ENCODE measurements around the gene TRAK2. TPM values are rescaled to one million over a fixed set of nuclear protein-coding genes. Genes with fewer than 3 reads are reported as not detected.
"Not testable (repeated sequence)": the region's sequence is repeated elsewhere in the genome, so short reads cannot be mapped to it uniquely, and the experiment has no call there.

TRAK2 gene
- total RNA-seq, 1 experiment from 2014 or later, result 30.1 TPM

DNA sequence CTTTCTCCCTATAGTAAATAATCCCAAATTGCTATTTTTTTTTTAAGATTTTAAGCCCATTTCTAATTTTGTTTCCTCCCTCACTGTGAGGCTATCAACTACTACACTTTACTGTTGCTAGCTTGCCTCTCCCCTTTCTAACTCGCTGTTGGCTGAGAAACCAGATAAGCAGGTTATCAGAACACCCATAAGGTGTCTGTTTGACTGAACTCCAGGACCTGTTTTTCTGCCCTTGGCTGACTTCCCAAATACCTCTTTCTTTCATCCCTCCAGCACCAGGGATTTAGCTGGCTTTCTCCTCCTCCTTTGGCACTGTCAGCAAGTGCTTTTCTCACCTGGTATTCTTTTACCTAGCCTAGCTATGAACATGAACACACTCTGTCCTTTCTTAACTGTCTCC is 11.1 kb downstream of the TRAK2 start:
- H3K27me3 ChIP-seq (replicated peaks; ENCODE audit: insufficient read depth, low read depth, low read length, poor library complexity), result no peaks in the 10 kb centered on the region
- TF ChIP-seq, protein P1, sequence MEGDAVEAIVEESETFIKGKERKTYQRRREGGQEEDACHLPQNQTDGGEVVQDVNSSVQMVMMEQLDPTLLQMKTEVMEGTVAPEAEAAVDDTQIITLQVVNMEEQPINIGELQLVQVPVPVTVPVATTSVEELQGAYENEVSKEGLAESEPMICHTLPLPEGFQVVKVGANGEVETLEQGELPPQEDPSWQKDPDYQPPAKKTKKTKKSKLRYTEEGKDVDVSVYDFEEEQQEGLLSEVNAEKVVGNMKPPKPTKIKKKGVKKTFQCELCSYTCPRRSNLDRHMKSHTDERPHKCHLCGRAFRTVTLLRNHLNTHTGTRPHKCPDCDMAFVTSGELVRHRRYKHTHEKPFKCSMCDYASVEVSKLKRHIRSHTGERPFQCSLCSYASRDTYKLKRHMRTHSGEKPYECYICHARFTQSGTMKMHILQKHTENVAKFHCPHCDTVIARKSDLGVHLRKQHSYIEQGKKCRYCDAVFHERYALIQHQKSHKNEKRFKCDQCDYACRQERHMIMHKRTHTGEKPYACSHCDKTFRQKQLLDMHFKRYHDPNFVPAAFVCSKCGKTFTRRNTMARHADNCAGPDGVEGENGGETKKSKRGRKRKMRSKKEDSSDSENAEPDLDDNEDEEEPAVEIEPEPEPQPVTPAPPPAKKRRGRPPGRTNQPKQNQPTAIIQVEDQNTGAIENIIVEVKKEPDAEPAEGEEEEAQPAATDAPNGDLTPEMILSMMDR (conservative IDR thresholded peaks at IDR 0.05; ENCODE audit: low read depth, low read length), result no peak
- TF ChIP-seq EZH2 (IDR thresholded peaks at IDR 0.05; ENCODE audit: borderline replicate concordance, low read depth, low read length, poor library complexity, severe bottlenecking), result no peak
- no peak for DNase-seq (ENCODE audit: low spot score)
- POLR2A ChIA-PET (ENCODE audit: low non-redundant PET), result interaction anchor here (0.7 kb wide), 1 partner anchor 11 kb away, joined by 5 read pairs; the partner anchor contains the start of genes STRADB and TRAK2
- peaks cover 30% of the 10 kb centered on the region for H3K4me1 ChIP-seq (ENCODE audit: insufficient read depth, low read length, poor library complexity, severe bottlenecking)
- H3K9me3 ChIP-seq (ENCODE audit: low read depth, low read length, poor library complexity, severe bottlenecking), result no peaks in the 10 kb centered on the region
- no peaks in the 10 kb centered on the region for H3K36me3 ChIP-seq (ENCODE audit: insufficient read depth, low read length, poor library complexity, severe bottlenecking)
- no peak overlapping the region for H3K4me3 ChIP-seq (ENCODE audit: low read depth, low read length, poor library complexity, severe bottlenecking)
- H3K27ac ChIP-seq (ENCODE audit: low read depth, low read length, poor library complexity, severe bottlenecking), result no peak overlapping the region
- BruUV-seq (replicated peaks), result no TSS peak
- CTCF ChIA-PET, result interaction anchor here (0.6 kb wide), 1 partner anchor 371 kb away, joined by 3 read pairs; no protein-coding TSS in a partner anchor
- intact Hi-C loops (cut with micrococcal nuclease; ENCODE audit: unreplicated experiment), result no loop called here

DNA sequence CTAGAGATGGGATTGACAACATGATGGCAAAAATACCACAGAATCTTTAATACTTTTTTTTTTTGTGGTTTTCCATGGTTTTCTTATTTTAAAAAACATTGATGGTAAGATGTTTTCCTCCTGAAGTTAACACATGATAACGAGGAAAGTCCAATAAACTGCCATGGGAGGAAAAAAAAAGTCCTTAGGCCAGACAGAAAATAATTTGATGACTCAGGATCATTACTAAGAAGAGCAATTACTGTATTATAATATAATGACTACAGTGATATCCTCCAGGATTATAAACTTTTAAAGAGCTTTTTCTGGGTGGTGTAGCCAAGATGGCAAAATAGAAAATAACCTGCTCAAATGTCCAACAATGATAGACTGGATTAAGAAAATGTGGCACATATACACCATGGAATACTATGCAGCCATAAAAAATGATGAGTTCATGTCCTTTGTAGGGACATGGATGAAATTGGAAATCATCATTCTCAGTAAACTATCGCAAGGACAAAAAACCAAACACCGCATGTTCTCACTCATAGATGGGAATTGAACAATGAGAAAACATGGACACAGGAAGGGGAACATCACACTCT is 11.8 kb downstream of the TRAK2 start:
- peaks cover 28% of the 10 kb centered on the region for H3K4me1 ChIP-seq (ENCODE audit: insufficient read depth, low read length, poor library complexity, severe bottlenecking)
- BruUV-seq (replicated peaks); DNase-seq (ENCODE audit: low spot score); H3K27me3 ChIP-seq (replicated peaks; ENCODE audit: insufficient read depth, low read depth, low read length, poor library complexity); H3K4me3 ChIP-seq (ENCODE audit: low read depth, low read length, poor library complexity, severe bottlenecking); H3K9me3 ChIP-seq (ENCODE audit: low read depth, low read length, poor library complexity, severe bottlenecking); H3K36me3 ChIP-seq (ENCODE audit: insufficient read depth, low read length, poor library complexity, severe bottlenecking); intact Hi-C loops (cut with micrococcal nuclease; ENCODE audit: unreplicated experiment); H3K27ac ChIP-seq (ENCODE audit: low read depth, low read length, poor library complexity, severe bottlenecking): not testable (repeated sequence)
- ChIA-PET CTCF (interaction anchor here (0.6 kb wide), 1 partner anchor 370 kb away, joined by 3 read pairs; no protein-coding TSS in a partner anchor), POLR2A (ENCODE audit: low non-redundant PET) (interaction anchor here (0.5 kb wide), 1 partner anchor 12 kb away, joined by 3 read pairs; the partner anchor contains the start of gene STRADB)

DNA sequence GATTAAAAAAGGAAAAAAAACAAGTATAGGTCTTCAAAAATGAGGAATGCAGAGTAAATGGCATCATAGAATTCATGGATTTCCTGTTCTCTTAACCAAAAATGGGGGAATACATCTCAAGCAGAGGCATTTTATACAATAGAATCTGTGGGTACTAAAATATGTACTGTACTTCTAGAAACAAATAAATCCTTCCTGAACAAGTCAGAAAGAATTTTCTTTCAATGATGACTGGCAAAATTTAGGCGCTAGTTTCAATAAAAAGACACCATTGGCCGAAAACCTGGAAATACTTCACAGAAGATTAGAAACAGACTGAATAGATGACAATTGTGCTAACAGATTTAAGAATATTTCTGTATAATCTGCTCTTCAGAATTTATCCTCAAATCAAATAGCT is 15.1 kb downstream of the TRAK2 start:
- BruUV-seq (replicated peaks), result no TSS peak
- ChIA-PET CTCF (no interaction called here), POLR2A (ENCODE audit: low non-redundant PET) (no interaction called here)

More for the DNA sequence above, 15.1 kb downstream of the TRAK2 start:
- no peak for DNase-seq (ENCODE audit: low spot score)
- Histone ChIP-seq H3K27ac (ENCODE audit: low read depth, low read length, poor library complexity, severe bottlenecking) (no peak overlapping the region), H3K27me3 (replicated peaks; ENCODE audit: insufficient read depth, low read depth, low read length, poor library complexity) (no peaks in the 10 kb centered on the region), H3K9me3 (ENCODE audit: low read depth, low read length, poor library complexity, severe bottlenecking) (no peaks in the 10 kb centered on the region), H3K36me3 (ENCODE audit: insufficient read depth, low read length, poor library complexity, severe bottlenecking) (no peaks in the 10 kb centered on the region), H3K4me1 (ENCODE audit: insufficient read depth, low read length, poor library complexity, severe bottlenecking) (peaks cover 55% of the 10 kb centered on the region), H3K4me3 (ENCODE audit: low read depth, low read length, poor library complexity, severe bottlenecking) (no peak overlapping the region)
- intact Hi-C loops (cut with micrococcal nuclease; ENCODE audit: unreplicated experiment), result no loop called here
- no peak for TF ChIP-seq EZH2 (IDR thresholded peaks at IDR 0.05; ENCODE audit: borderline replicate concordance, low read depth, low read length, poor library complexity, severe bottlenecking)
- TF ChIP-seq, protein P1 (conservative IDR thresholded peaks at IDR 0.05; ENCODE audit: low read depth, low read length), result no peak
